SH-SY5Y (cell line): ENCODE data around the gene ZNF425.

Experiments
- GATA2 ChIP-seq: IDR thresholded peaks from 2 replicates; pipeline ENCODE4 v1.6.1; 2011; ENCODE audit warnings: mild to moderate bottlenecking, low read depth, low read length
- GATA3 ChIP-seq: IDR thresholded peaks from 2 replicates; pipeline ENCODE4 v1.6.1; 2011; ENCODE audit warnings: low read depth, mild to moderate bottlenecking, low read length, moderate library complexity

DNA sequence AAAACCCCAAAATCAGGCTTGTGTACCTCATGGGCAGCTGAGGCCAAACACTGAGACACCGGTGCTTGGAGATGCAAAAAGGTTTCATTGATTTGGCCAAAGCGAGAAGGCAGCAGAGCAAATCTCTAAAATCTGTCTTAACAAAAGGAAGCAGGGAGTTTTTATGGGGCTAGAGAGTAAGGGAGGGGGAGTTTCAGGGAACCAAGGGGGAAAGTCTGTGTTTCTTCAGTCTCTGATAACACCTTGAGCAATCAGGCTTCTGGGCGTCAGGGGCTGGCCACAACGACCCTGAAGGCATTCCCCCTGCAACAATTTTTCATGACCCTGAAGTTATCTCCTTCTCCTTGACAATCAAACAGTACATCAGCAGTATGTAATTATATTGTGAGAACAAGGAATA lies 32.9 kb downstream of the ZNF425 start:
- TF ChIP-seq GATA3 (no peak), GATA2 (no peak)
